ENCODE data around the gene METTL6.
"Not testable (repeated sequence)": the region's sequence is repeated elsewhere in the genome, so short reads cannot be mapped to it uniquely, and the experiment has no call there.

The METTL6 gene, protein sequence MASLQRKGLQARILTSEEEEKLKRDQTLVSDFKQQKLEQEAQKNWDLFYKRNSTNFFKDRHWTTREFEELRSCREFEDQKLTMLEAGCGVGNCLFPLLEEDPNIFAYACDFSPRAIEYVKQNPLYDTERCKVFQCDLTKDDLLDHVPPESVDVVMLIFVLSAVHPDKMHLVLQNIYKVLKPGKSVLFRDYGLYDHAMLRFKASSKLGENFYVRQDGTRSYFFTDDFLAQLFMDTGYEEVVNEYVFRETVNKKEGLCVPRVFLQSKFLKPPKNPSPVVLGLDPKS

DNA sequence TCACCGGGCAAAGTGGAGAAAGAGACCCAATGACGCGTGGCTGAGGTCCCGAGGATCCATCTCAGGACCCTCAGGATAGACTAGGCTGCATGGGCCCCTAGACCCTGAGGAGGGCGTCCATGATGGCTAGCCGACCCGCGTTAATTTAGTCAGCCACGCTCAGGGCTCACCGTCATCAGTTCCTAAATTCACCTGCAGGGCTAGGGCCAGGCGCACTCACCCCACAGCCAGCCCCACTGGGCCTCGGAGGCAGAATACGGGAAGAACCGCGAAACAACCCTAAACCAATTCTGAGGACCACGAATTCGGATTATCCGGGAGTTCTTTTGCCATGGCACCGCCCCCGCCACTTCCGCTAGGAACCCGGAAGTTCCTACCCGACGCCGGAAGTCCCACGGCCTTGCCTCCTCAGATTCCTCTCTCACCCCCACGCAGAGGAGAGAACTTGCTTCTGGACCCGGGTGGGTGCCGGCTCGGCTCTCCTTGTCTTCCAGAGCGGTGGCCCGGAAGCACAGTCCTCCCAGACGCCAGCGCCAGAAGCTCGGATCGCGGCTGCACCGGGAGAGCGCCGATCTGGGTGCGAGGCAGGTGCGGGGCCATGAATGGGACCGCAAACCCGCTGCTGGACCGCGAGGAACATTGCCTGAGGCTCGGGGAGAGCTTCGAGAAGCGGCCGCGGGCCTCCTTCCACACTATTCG, at the start of gene METTL6, which contains the start of gene EAF1:
Gene METTL6 (minus strand): TSS at position 363 of the 699 bp plus-strand sequence. CDS start 1,033 bp downstream, outside the sequence.
Gene EAF1 (plus strand): TSS at position 417 of the 699 bp plus-strand sequence. CDS start 182 bp downstream, at position 599.
- in situ Hi-C loops (cut with MboI; ENCODE audit: low pct_unique_long_range_greater_than_20kb, low sequenced_read_pairs) = no loop called here
- peak; percentile 88 for DNase-seq

DNA sequence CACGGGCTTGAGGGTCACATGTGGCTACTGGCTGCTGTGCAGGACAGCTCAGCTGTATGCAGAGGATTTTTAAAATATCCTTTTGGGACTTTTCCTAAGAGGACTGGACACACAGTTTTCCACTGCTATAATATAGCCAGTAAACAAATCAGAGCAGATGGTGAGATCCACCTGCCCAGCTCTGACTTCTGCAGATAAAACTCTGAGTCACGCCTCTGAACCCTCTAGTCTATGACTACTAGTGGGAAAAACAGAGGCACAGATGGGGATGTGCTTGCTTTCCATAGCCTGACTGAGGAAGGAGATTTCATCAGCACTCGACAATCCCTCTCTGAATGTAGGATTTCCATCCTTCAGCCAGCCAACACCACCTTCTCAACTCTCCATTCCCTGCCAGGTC, 49.0 kb upstream of the METTL6 start:
- no peak for DNase-seq
- in situ Hi-C loops (cut with MboI; ENCODE audit: low pct_unique_long_range_greater_than_20kb, low sequenced_read_pairs) = no loop called here

DNA sequence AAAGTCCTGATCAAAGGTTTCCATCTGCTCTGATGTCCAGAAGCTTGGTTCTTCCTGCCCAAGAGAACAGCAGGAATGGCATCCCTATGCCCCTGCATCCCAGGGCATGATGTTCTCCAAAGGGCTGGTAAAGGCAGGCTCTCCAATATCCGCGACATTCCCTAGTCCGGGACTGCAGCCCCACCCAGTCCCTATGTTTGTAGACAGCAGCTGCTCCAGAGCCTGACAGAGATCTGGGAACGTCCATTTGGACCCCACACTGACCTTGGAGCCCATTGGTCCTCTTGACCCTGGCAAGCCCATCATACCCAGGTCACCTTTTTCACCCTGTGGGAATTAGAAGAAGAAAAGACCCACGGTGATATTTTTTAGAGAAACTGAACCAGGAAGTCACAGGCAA, 47.8 kb upstream of the METTL6 start:
- in situ Hi-C loops (cut with MboI; ENCODE audit: low pct_unique_long_range_greater_than_20kb, low sequenced_read_pairs) = no loop called here

DNA sequence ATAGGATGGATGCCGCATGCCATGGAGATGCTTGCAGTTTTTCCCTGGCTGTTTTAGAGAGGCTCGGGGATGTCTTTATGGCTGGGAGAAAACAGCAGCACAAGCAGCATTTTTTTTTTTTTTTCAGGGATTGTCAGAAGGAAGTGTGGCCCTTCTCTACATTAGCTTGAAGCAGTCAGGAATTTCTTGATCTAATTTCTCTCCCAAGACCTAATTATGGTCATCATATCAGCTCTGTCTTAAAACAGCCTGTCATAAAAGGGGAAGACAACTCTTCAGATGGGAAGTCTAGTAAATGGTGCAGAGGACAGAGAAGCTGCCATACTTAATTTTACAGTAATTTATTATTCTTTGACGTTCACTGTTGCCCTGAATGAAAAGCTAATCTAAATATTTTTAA, 44.5 kb upstream of the METTL6 start:
- in situ Hi-C loops (cut with MboI; ENCODE audit: low pct_unique_long_range_greater_than_20kb, low sequenced_read_pairs) = no loop called here
- DNase-seq = no peak

More for the DNA sequence above, 47.8 kb upstream of the METTL6 start:
- no peak for DNase-seq

DNA sequence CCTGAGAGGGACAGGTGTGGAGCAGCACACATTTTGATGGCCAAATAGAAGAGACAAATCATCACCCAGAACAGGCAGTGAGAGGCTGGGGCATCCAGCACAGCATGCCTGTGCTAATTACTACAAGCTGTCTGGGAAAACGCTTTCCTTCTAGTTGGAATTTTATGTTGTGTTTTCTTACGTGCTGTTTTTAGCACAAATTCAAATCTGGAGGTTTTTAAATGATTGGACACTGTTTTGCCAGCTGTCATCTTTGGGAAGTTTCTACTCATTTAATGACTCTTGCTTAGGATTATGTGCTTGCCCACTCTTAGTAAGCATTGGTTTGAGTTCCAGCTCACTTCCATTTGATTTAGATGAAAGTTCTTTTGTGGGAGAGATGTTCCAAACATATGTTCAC, 43.5 kb upstream of the METTL6 start:
- in situ Hi-C loops (cut with MboI; ENCODE audit: low pct_unique_long_range_greater_than_20kb, low sequenced_read_pairs) = no loop called here
- DNase-seq = no peak

DNA sequence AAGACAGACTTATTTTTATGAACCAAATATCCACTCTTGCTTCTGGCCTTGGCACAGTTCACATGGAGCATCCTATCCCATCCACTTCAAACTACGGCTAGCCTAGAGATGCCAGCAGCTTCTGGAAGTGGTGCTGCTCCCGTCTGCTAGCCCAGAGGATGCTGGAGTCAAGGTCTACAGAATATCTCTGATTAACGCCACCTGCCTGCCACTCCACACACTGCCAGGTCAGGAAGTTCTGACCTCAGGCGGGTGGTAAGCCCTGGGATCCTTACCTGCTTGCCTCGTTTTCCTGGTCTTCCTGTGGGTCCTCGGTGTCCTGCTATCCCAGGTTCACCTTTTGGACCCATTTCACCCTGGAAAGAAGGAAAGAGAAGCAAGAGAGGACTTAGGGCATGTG, 42.9 kb upstream of the METTL6 start:
- in situ Hi-C loops (cut with MboI; ENCODE audit: low pct_unique_long_range_greater_than_20kb, low sequenced_read_pairs) = no loop called here
- no peak for DNase-seq

DNA sequence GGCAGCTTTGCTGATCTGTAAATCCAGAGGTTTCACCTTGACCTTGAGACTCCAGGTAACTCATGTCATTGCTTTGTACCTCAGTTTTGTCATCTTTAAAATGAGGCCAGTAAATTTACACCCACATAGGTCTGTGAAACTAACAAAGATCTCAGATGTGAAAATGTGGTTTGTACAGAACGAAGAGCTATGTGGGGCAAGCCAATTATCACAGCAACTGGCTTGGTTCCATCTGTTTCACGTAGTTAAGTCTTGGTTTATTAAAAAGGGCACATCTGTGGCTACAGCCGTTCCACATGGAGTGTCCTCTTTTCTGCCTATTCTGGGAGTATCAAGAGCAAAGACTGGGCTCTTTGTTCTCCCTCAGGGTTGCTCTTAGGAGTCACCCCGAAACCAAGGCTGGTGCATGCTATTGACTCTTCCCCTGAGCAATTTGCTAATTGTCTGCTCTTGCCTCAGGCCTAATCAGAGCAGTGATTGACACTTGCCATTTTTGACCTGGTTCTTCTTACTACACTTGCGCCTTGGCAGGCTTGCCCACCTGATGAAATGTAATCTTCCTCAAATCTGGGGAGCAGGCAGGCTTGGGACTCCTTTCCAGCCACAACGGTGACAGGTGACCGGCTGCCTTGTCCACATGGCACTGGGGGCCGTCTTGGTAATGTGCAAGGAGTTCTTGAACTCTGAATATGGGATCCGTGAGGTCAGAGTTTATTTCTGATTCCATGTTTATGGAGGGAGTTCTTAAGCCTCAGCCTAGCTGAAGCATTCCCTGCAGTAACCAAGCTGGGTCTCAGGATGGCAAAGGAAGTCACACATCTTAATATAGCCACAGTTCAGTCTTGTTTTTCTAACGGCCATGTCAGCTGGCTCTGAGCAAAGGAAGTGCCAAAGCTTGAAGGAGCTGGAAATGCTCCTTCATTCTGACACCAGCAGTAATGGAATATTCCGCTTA, 40.2 kb upstream of the METTL6 start:
- in situ Hi-C loops (cut with MboI; ENCODE audit: low pct_unique_long_range_greater_than_20kb, low sequenced_read_pairs) = no loop called here
- no peak for DNase-seq

DNA sequence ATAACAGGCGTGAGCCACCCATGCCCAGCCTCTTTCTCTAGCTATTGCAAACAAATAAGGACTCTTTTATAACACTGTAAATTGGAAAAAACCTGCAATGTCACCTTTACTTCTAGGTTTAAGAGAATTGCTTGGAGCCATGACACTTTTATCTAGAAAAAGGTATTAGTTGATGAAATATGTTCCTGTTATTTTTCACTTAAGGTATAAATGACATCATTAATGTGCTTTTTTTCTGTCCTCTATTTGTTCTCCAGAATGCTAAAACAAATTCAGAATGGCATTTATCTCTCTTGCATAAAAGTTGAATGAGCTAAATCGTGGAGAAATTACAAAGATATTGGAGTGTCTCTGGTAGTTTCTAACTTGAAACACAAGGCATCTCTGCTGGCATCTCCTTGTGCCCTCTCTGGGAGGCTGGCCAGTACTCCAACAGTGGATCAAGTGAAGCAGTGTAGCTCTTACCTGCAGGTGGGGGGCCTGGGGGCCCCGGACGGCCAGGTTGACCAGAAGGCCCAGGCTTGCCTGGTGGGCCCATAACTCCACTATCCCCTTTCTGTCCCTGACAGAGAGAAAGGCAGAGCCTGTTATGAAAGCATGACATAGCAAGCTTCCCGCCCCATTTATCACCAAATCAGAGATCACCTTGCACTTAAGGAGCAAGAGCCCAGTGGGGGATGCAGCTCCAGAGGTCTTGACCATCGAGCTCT, 38.7 kb upstream of the METTL6 start:
- in situ Hi-C loops (cut with MboI; ENCODE audit: low pct_unique_long_range_greater_than_20kb, low sequenced_read_pairs) = no loop called here

DNA sequence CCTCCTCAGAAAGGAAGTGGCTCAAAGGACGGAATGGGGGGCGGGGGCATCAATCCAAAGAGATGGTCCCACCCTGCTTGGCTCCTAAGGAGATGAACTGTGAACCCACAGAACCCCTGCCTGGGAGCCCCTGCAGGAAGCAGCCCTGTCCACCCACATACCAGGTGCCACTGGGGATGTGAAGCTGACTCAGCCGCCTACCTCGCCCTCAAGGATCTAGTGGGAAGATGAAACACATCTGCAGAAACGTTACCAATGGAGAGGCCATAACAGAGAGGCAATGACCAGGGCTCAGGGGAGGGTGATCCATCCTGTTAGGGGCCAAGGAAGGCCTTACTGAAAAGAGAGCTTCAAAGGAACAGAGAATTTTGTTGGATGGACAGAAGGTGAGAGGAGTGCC, 35.1 kb upstream of the METTL6 start:
- DNase-seq = no peak
- in situ Hi-C loops (cut with MboI; ENCODE audit: low pct_unique_long_range_greater_than_20kb, low sequenced_read_pairs) = no loop called here

More for the DNA sequence above, 38.7 kb upstream of the METTL6 start:
- DNase-seq = no peak

DNA sequence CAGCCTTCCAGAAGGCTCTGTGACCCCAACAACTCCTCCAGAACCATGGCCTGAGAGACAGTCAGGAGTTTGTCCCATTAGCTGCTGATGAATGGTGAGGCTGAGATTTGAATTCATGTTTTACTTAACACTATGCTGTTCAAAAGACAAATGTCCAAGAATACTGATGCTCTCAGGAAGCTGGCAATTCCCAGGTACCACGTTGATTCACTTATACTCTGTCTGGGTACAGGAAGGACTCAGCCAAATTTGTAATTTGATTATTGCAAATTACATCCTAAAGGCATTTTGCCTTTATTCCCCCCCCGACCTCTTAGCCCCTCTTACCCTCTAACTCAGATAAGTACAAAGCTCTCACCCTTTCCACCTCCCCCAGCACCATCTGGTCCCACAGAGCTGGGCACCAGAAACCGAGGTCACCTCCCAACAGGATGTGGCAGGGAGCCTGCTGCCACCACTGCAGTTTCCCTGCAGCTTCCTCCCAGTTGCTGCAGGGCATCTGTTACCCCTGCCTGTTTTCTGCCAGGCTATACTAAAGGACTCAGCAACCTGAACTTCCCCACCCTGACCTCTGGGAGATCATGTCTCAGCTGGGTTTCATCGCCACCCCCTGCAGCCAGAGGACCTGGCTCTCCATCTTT, 33.7 kb upstream of the METTL6 start:
- DNase-seq = peak; percentile 26
- in situ Hi-C loops (cut with MboI; ENCODE audit: low pct_unique_long_range_greater_than_20kb, low sequenced_read_pairs) = no loop called here

DNA sequence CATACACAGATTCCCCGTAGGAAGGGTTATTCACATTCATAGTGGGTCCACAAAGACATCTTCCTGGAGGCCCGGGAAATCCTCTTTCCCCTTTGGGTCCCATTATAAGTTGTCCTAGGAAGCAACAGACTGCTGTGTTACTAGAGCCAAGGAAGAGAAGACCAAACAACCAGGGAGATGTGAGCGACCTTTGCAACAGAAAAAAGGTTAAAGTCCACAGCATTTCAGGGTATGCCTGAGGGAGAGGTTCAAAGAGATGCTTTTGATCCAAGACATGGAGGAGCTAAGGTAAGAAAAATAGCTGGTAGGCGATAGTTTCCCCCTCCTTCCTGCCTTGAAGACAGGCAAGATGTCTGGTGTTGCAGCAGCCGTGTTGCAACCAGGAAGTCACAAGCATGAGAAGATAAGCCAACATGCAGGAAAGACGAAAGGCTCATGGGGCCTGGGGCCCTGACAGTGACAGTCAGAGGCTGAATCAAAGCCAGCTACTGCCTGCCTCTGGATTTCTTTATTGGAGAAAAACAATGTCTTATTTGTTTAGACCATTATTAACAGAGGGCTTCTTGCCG, 31.0 kb upstream of the METTL6 start:
- in situ Hi-C loops (cut with MboI; ENCODE audit: low pct_unique_long_range_greater_than_20kb, low sequenced_read_pairs) = no loop called here
- no peak for DNase-seq

DNA sequence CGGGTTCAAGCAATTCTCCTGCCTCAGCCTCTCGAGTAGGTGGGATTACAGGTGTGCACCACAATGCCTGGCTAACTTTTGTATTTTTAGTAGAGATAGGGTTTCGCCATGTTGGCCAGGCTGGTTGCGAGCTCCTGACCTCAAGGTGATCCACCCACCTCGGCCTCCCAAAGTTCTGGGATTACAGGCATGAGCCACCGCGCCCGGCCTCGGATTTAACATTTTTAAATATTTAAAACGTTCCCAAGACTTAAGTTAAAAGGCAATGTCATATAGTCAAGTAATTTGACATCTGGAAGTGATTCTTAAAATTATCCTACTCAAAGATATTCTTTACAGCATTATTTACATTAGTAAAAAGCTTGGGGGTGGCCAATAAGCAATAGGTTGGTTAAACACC, 29.6 kb upstream of the METTL6 start:
- DNase-seq; in situ Hi-C loops (cut with MboI; ENCODE audit: low pct_unique_long_range_greater_than_20kb, low sequenced_read_pairs): not testable (repeated sequence)

DNA sequence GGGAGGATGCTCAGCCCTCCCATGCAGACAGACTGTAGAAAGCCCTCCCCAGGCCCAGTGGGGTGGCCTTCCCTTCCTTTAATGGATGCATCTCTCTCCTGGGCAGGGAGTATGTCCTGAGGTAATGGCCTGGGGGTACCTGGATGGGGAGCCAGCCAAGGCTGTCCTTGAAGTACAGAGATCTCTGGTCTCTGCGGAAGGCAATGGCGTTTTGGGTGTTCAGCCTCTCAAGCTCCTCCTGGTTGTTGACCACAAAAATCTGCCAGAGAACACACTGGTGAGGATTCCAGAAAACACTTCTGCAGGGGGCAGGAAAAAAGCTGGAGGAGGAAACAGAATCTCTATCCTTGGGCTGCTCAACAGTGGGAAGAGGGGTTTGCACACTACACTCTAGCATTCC, 29.0 kb upstream of the METTL6 start:
- in situ Hi-C loops (cut with MboI; ENCODE audit: low pct_unique_long_range_greater_than_20kb, low sequenced_read_pairs) = no loop called here
- DNase-seq = no peak

DNA sequence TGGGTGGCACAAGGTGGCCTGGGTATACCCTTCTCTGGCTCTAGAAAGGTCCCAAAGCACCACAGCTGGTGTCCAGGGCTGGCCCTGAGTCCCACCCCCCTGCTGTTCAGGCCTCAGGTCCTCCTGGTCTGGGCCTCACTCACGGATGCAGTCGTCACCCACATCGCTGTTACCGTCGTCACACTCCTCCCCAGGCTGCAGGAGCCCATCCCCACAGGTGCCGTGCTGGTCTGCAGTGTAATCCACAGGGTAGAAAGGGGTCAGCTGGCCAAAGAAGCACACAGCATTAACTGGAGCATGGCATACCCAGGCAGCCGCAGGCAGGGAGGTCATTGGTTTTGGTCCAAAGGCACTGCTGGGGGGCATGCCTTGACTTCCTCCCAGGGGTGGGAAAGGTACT, 28.4 kb upstream of the METTL6 start:
- no peak for DNase-seq
- in situ Hi-C loops (cut with MboI; ENCODE audit: low pct_unique_long_range_greater_than_20kb, low sequenced_read_pairs) = no loop called here

DNA sequence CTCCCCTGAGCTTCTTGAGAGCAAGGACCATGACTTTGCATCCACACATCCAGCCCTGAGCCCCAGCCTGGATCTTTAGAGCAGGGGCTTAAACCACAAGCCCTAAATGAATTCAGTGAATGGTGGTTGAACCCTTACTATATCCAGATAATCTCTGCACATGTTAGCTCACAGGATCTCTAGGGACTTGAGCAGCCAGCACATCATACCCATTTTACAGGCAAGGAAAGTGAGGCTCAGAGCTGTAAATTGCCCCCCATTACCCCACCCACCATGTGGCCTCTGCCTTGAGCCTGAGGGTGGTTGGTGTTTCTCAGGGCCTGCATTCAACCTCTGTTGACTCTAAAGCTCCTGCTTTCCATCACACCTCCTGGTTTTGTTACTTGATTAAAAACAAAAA, 27.6 kb upstream of the METTL6 start:
- in situ Hi-C loops (cut with MboI; ENCODE audit: low pct_unique_long_range_greater_than_20kb, low sequenced_read_pairs) = no loop called here
- no peak for DNase-seq

DNA sequence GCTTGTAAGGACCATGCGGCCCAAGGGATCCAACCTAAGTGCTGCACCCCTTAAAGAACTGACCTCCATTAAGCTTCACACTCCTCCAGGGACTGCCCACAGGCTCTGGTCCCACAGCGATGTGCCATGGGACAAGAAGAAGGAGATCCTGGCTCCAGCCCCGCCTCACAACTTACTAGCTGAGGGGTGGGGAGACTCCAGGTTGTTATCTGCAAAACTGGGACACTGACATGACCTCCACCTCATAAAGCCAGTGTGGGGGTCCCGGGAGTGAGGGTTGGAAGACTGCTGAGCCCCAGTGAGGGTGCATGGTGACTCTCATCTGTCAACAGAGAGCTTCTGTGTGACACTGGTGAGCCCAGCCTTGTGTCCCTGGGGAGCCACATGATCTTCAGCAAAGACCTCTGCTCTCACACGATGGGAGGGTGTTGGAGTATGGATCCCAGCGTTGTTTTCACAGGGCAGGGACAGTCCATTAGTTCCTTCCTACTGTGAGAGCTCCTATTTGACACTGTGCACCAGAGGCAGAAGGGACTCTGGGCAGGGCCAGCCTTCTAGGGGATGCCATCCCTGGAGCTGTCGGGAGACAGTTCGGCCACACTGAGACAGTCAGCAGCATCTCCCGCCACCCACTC, 26.8 kb upstream of the METTL6 start:
- DNase-seq = no peak
- in situ Hi-C loops (cut with MboI; ENCODE audit: low pct_unique_long_range_greater_than_20kb, low sequenced_read_pairs) = no loop called here

DNA sequence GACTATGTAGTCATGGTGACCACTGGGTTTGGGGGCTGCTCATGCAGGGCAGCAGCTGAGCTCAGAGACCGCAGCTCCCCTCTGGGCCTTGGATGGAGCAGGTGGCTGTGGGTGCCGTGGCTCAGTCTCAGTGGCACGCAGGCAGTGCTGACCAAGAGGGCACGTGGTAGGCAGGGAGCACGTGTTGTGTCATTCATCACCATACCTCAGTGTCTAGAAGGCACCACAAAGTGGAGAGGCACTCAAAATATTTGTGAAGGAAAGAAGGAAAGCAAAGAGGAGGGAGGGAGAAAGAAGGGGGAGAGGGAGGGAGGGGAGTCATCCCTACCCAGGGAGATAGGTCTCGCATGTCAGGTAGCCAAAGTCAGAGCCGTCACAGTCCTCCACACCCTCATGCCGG, 26.2 kb upstream of the METTL6 start:
- DNase-seq = no peak
- in situ Hi-C loops (cut with MboI; ENCODE audit: low pct_unique_long_range_greater_than_20kb, low sequenced_read_pairs) = no loop called here

DNA sequence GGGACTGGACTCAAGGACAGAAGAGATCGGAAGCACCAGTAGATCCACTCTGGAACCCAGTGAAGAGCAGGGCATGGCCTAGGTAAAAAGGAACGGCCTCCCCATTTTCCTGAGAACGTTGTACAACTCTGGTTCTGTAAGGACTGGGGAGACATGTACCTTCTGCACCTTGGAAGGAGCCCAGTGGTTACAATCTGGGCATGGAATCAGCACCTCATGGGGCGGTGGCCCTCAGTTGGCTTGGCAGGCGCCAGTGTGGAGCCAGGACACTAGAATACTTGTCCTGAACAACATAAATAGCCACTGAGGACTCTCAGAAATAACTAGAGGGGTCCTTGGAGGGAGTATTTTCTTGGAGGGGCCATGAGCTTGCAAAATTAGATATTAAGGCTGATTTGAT, 25.6 kb upstream of the METTL6 start:
- in situ Hi-C loops (cut with MboI; ENCODE audit: low pct_unique_long_range_greater_than_20kb, low sequenced_read_pairs) = no loop called here
- no peak for DNase-seq

All from KBM-7 (cell line).